Ishikawa (cell line): ENCODE measurements around the gene THRB.

ENCODE experiments used
- CEBPB ChIP-seq: IDR thresholded peaks from 2 replicates; pipeline ENCODE4 v1.6.1; 2012
- CREB1 ChIP-seq: IDR thresholded peaks from 2 replicates; pipeline ENCODE4 v1.6.1; 2012; ENCODE audit warnings: low read depth
- EP300 ChIP-seq: IDR thresholded peaks from 2 replicates; pipeline ENCODE4 v1.6.1; 2012; ENCODE audit warnings: borderline replicate concordance
- FOXM1 ChIP-seq: IDR thresholded peaks from 2 replicates; pipeline ENCODE4 v1.6.1; 2012; ENCODE audit warnings: low read depth, borderline replicate concordance
- MAX ChIP-seq: IDR thresholded peaks from 2 replicates; pipeline ENCODE4 v1.6.1; 2012
- RAD21 ChIP-seq: IDR thresholded peaks from 2 replicates; pipeline ENCODE4 v1.6.1; 2012; ENCODE audit warnings: low read depth
- TAF1 ChIP-seq: IDR thresholded peaks from 2 replicates; pipeline ENCODE4 v1.6.1; 2012; ENCODE audit warnings: low read depth, mild to moderate bottlenecking
- TEAD4 ChIP-seq: IDR thresholded peaks from 2 replicates; pipeline ENCODE4 v1.6.1; 2012
- YY1 ChIP-seq: IDR thresholded peaks from 2 replicates; pipeline ENCODE4 v1.6.1; 2012; ENCODE audit warnings: low read depth

- TF ChIP-seq TAF1, result no peak
- TF ChIP-seq MAX, result no peak
- no peak for TF ChIP-seq CREB1
- TF ChIP-seq TEAD4, result no peak
- no peak for TF ChIP-seq FOXM1
- TF ChIP-seq RAD21, result no peak
- no peak for TF ChIP-seq CEBPB
- no peak for TF ChIP-seq EP300
- no peak for TF ChIP-seq YY1
These were observed 43.1 kb downstream of the THRB start for GRCh38 chr3:24451461-24452099.
